ENCODE measurements around the gene FOCAD. TPM values are rescaled to one million over a fixed set of nuclear protein-coding genes. Genes with fewer than 3 reads are reported as not detected.
A peak's percentile ranks its signal among the peaks of the same experiment; 100 is the strongest.

FOCAD gene, protein sequence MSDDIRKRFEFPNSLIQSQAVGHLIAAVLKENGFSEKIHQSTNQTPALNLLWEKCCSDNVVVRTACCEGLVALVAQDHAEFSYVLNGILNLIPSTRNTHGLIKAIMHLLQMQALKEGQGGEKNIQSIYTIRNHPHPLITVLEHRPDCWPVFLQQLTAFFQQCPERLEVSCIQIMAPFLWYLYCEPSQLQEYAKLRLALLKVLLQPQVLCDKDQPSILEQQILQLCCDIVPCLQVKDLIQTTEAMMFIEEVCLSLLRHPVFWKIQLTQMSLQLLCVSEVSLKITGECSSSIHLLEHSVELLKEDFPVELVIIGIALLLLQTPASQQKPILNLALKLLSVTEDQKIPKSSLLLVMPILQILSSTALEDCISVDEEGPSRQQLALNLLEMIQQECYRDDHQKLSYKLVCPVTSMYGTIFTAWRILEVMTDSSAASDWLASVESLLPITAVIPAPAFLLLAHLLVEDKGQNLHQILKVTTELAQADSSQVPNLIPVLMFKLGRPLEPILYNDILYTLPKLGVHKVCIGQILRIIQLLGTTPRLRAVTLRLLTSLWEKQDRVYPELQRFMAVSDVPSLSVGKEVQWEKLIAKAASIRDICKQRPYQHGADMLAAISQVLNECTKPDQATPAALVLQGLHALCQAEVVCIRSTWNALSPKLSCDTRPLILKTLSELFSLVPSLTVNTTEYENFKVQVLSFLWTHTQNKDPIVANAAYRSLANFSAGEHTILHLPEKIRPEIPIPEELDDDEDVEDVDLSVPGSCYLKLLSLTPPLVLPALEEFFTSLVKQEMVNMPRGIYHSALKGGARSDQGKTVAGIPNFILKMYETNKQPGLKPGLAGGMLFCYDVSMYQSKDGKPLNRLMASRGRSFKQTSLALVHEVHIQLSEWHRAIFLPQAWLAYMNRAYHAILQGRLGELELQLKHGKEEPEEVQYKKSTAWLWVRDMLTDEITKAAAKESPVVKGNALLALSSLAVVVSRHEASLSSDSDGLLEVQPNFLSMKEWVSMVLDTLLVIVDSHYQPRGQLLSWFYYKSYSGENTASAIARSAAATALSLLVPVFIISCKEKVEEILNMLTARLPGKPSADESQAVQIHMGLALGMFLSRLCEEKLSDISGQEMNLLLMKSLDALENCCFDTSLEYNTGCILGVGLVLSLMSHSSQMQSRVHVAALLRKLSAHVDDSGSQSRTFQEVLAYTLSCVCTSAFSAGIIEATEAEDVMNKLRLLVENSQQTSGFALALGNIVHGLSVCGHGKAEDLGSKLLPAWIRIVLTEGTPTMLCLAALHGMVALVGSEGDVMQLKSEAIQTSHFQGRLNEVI (N-terminal part only)
- 60.1 and 60.4 TPM in 2 replicates for total RNA-seq
- long read RNA-seq, partial matches to known transcripts, result 30 of 44 reads
- long read RNA-seq, other reads (novel, unspliced or antisense), result 14 of 44 reads

DNA sequence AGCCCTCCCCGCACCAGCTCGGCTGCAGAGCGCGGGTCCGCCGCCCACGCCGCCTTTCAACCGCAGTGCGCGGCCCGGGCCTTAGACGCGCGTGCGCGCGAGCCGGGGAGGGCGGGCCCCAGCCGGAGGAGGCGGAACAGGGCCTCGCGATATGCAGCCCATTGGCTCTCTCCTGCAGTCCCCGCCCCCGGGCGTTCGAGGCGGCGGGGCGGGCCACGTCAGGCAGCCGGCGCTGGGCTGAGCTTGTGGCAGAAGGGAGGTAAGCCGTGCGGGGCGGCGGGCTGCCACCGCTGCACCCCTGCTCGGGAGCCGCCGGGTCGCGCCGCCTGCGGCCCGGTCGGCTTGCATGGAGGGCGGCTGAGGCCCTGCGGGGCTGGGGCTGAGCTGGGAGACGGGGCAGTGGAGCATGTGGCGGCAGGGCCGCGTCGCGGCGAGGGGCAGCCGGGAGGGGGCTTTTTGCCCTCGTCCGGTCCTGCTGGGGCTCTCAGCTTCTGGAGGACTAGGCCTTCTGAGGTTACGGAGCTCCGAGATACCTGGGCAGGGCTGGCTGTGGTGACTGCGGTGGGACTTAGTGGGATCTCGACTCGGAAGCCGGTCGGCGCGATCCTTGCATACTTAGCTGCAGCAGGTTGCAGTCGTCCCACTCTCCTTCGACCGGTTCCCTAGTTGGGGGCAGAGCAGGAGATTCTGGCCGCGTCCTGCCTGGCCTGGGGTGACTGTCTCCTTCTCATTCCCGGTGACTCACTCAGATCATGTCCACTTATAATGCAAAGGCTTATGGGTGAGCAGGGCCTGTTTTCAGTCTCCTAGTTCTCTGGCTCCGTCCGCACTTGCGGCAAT is at the start of gene FOCAD:
Gene FOCAD, plus strand, starts transcription at position 225 of the 840 bp plus-strand sequence. CDS start 31,095 bp downstream, outside the sequence.
- TF ChIP-seq CTCF (conservative IDR thresholded peaks at IDR 0.05), result no peak
- DNase-seq (ENCODE audit: low read depth, low spot score), result peak; percentile 89
- Mint-ChIP-seq H3K9me3 (no peaks in the 10 kb centered on the region), H3K4me3 (peak within 1 kb of the TSS; percentile 91), H3K27ac (ENCODE audit: unreplicated experiment) (peak within 1 kb of the TSS; percentile 82), H3K36me3 (ENCODE audit: low read depth) (no peaks in the 10 kb centered on the region), H3K27me3 (ENCODE audit: low read depth) (no peaks in the 10 kb centered on the region), H3K4me1 (peaks cover 30% of the 10 kb centered on the region)

- H3K27ac Mint-ChIP-seq (ENCODE audit: unreplicated experiment), result no peak overlapping the region
- no peaks in the 10 kb centered on the region for H3K9me3 Mint-ChIP-seq
- no peaks in the 10 kb centered on the region for H3K4me1 Mint-ChIP-seq
- H3K36me3 Mint-ChIP-seq (ENCODE audit: low read depth), result no peaks in the 10 kb centered on the region
- no peak for TF ChIP-seq CTCF (conservative IDR thresholded peaks at IDR 0.05)
- H3K27me3 Mint-ChIP-seq (ENCODE audit: low read depth), result no peaks in the 10 kb centered on the region
- no peak for DNase-seq (ENCODE audit: low read depth, low spot score)
- no peak overlapping the region for H3K4me3 Mint-ChIP-seq
Measured at GRCh38 chr9:20634895-20635294, 49.2 kb upstream of the FOCAD start.

DNA sequence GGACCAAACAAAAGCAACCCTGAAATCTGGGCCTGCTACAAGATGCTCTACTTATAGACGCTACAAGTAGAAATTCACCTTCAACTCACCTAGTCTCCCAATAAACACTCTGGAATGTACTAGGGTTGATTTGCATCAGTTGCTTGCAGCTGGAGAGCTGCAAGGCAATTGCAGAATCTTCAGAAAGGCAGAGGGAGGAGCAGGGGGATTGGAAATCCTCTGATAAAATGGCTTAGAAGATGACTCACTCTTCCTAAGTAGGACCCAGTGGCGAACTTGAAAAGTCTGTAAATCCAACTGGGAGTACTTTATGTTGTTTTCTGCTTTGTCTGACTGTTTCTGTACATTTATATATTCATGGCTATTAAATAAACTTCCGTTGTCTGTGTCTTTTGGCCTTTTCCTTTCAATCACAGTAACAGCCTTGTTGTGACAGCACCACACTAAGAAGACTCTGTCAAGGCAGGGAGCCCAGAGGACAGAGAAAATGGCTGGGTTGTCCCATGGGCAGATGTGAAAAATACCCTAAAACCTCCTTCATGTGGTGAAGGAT is 47.1 kb upstream of the FOCAD start:
- Mint-ChIP-seq H3K36me3 (ENCODE audit: low read depth) (no peaks in the 10 kb centered on the region), H3K27me3 (ENCODE audit: low read depth) (no peaks in the 10 kb centered on the region), H3K27ac (ENCODE audit: unreplicated experiment) (no peak overlapping the region), H3K9me3 (no peaks in the 10 kb centered on the region), H3K4me3 (no peak overlapping the region), H3K4me1 (no peaks in the 10 kb centered on the region)
- DNase-seq (ENCODE audit: low read depth, low spot score), result no peak
- no peak for TF ChIP-seq CTCF (conservative IDR thresholded peaks at IDR 0.05)

- Mint-ChIP-seq H3K36me3 (ENCODE audit: low read depth) (no peaks in the 10 kb centered on the region), H3K4me3 (no peak overlapping the region), H3K9me3 (no peaks in the 10 kb centered on the region), H3K27me3 (ENCODE audit: low read depth) (no peaks in the 10 kb centered on the region), H3K27ac (ENCODE audit: unreplicated experiment) (peak overlapping the region; percentile 16), H3K4me1 (no peaks in the 10 kb centered on the region)
- no peak for DNase-seq (ENCODE audit: low read depth, low spot score)
- TF ChIP-seq CTCF (conservative IDR thresholded peaks at IDR 0.05), result no peak
Measured at GRCh38 chr9:20640331-20641187, 43.5 kb upstream of the FOCAD start.

All from neural crest cell (in vitro differentiated cells).